H9 (cell line): Measurements from ENCODE around the gene ZDHHC17. TPM values are rescaled to one million over a fixed set of nuclear protein-coding genes. Genes with fewer than 3 reads are reported as not detected.

Experiments
- DNase-seq: peaks from one replicate; pipeline ENCODE4 v3.0.0-alpha.2; 2017
- H2AFZ ChIP-seq: one replicate; pipeline ENCODE4 v1.6.1; 2013; ENCODE audit warnings: mild to moderate bottlenecking, low read length, control low read depth, moderate library complexity
- H2AK5ac ChIP-seq: 2 replicates; pipeline ENCODE4 v1.6.1; 2013; ENCODE audit warnings: low read length, control low read depth, mixed read lengths; ENCODE audit not compliant: insufficient read length
- H2BK120ac ChIP-seq: one replicate; pipeline ENCODE4 v1.6.1; 2013; ENCODE audit warnings: low read depth, mild to moderate bottlenecking, low read length, control low read depth, inconsistent platforms; ENCODE audit not compliant: poor library complexity, severe bottlenecking
- H2BK12ac ChIP-seq: 2 replicates; pipeline ENCODE4 v1.6.1; 2013; ENCODE audit warnings: low read length, control low read depth, mixed read lengths, low read depth; ENCODE audit not compliant: insufficient read length
- H2BK15ac ChIP-seq: 2 replicates; pipeline ENCODE4 v1.6.1; 2013; ENCODE audit warnings: low read depth, low read length, control low read depth
- H2BK20ac ChIP-seq: one replicate; pipeline ENCODE4 v1.6.1; 2013; ENCODE audit warnings: low read depth, mild to moderate bottlenecking, low read length, control low read depth, inconsistent platforms; ENCODE audit not compliant: poor library complexity, severe bottlenecking
- H2BK5ac ChIP-seq: 2 replicates; pipeline ENCODE4 v1.6.1; 2013; ENCODE audit warnings: low read length, control low read depth, mixed read lengths; ENCODE audit not compliant: insufficient read length
- H3K14ac ChIP-seq: 2 replicates; pipeline ENCODE4 v1.6.1; 2013; ENCODE audit warnings: low read length, control low read depth; ENCODE audit not compliant: insufficient read depth
- H3K18ac ChIP-seq: 2 replicates; pipeline ENCODE4 v1.6.1; 2013; ENCODE audit warnings: low read depth, mild to moderate bottlenecking, mixed read lengths, low read length, control low read depth; ENCODE audit not compliant: insufficient read length
- H3K23ac ChIP-seq: 2 replicates; pipeline ENCODE4 v1.6.1; 2013; ENCODE audit warnings: low read length, control low read depth, mixed read lengths, low read depth; ENCODE audit not compliant: insufficient read length
- H3K23me2 ChIP-seq: 2 replicates; pipeline ENCODE4 v1.6.1; 2013; ENCODE audit warnings: low read depth, mild to moderate bottlenecking, mixed read lengths, low read length, control low read depth; ENCODE audit not compliant: insufficient read length, poor library complexity, severe bottlenecking
- H3K27ac ChIP-seq: 2 replicates; pipeline ENCODE4 v1.5.1; 2013; ENCODE audit warnings: low read length, control low read depth, mixed read lengths, low read depth; ENCODE audit not compliant: insufficient read length
- H3K27me3 ChIP-seq: 2 replicates; pipeline ENCODE4 v1.6.1; 2013; ENCODE audit warnings: low read length, control low read depth, inconsistent platforms; ENCODE audit not compliant: insufficient read depth
- H3K4ac ChIP-seq: 2 replicates; pipeline ENCODE4 v1.6.1; 2013; ENCODE audit warnings: low read depth, mild to moderate bottlenecking, control low read depth, inconsistent platforms, low read length, moderate library complexity
- H3K4me1 ChIP-seq: 2 replicates; pipeline ENCODE4 v1.6.1; 2013; ENCODE audit warnings: low read length, control low read depth, inconsistent platforms; ENCODE audit not compliant: insufficient read depth
- H3K4me2 ChIP-seq: 2 replicates; pipeline ENCODE4 v1.6.1; 2013; ENCODE audit warnings: low read length, control low read depth, mixed read lengths; ENCODE audit not compliant: insufficient read length, insufficient read depth
- H3K56ac ChIP-seq: 2 replicates; pipeline ENCODE4 v1.6.1; 2013; ENCODE audit warnings: low read depth, mild to moderate bottlenecking, mixed read lengths, low read length, control low read depth; ENCODE audit not compliant: insufficient read length
- H3K79me1 ChIP-seq: 2 replicates; pipeline ENCODE4 v1.6.1; 2013; ENCODE audit warnings: low read depth, mild to moderate bottlenecking, moderate library complexity, low read length, control low read depth, inconsistent platforms; ENCODE audit not compliant: insufficient read depth, poor library complexity, severe bottlenecking
- H3K79me2 ChIP-seq: 2 replicates; pipeline ENCODE4 v1.6.1; 2013; ENCODE audit warnings: low read length, control low read depth, inconsistent platforms; ENCODE audit not compliant: insufficient read depth
- H3K9ac ChIP-seq: 2 replicates; pipeline ENCODE4 v1.6.1; 2013; ENCODE audit warnings: low read length, control low read depth, mixed read lengths; ENCODE audit not compliant: insufficient read length; ENCODE audit errors: extremely low read depth
- H3K9me3 ChIP-seq: one replicate; pipeline ENCODE4 v1.6.1; 2013; ENCODE audit warnings: low read depth, low read length, inconsistent platforms; ENCODE audit not compliant: control insufficient read depth
- H3T11ph ChIP-seq: one replicate; pipeline ENCODE4 v1.6.1; 2013; ENCODE audit warnings: mild to moderate bottlenecking, low read length, control low read depth, inconsistent platforms
- H4K20me1 ChIP-seq: one replicate; pipeline ENCODE4 v1.6.1; 2013; ENCODE audit not compliant: control insufficient read depth, insufficient read length, insufficient read depth
- H4K5ac ChIP-seq: 2 replicates; pipeline ENCODE4 v1.6.1; 2013; ENCODE audit warnings: low read depth, mild to moderate bottlenecking, mixed read lengths, low read length, control low read depth; ENCODE audit not compliant: insufficient read length
- H4K8ac ChIP-seq: replicated peaks from 2 replicates; pipeline ENCODE4 v1.6.1; 2013; ENCODE audit warnings: low read length, control low read depth, mixed read lengths, low read depth; ENCODE audit not compliant: insufficient read length
- H4K91ac ChIP-seq: 2 replicates; pipeline ENCODE4 v1.6.1; 2013; ENCODE audit warnings: low read depth, mild to moderate bottlenecking, moderate library complexity, mixed read lengths, low read length, control low read depth; ENCODE audit not compliant: insufficient read length
- H3K27ac Mint-ChIP-seq, 3 experiments: 2 replicates in 2 of 3; 3 replicates in 1 of 3; pipeline ENCODE4 v1.8.0; 2020 to 2021; ENCODE audit warnings: mixed read lengths in 3 of 3, mild to moderate bottlenecking in 1 of 3, moderate library complexity in 1 of 3
- H3K27me3 Mint-ChIP-seq: 2 replicates; pipeline ENCODE4 v1.8.0; 2021; ENCODE audit warnings: low read depth, mild to moderate bottlenecking, moderate library complexity, mixed read lengths
- H3K36me3 Mint-ChIP-seq, 3 experiments: 2 replicates in 2 of 3; 3 replicates in 1 of 3; pipeline ENCODE4 v1.8.0; 2020 to 2021; ENCODE audit warnings: low read depth in 3 of 3, mixed read lengths in 3 of 3; ENCODE audit not compliant: insufficient read depth in 1 of 3
- H3K4me1 Mint-ChIP-seq, 2 experiments: 2 replicates each; pipeline ENCODE4 v1.8.0; 2020; ENCODE audit warnings: mixed read lengths in 2 of 2
- H3K4me3 Mint-ChIP-seq, 2 experiments: 2 replicates in 1 of 2; 3 replicates in 1 of 2; pipeline ENCODE4 v1.8.0; 2020 to 2021; ENCODE audit warnings: mild to moderate bottlenecking in 2 of 2, mixed read lengths in 2 of 2, moderate library complexity in 1 of 2
- H3K9me3 Mint-ChIP-seq, 2 experiments: 2 replicates in 1 of 2; 3 replicates in 1 of 2; pipeline ENCODE4 v1.8.0; 2020; ENCODE audit warnings: mild to moderate bottlenecking in 2 of 2, mixed read lengths in 2 of 2, moderate library complexity in 1 of 2
- WGBS: extraction: QIAGEN DNeasy Blood & Tissue Kit; methylation state at CpG from one replicate; pipeline ENCODE4 v1.1.7; 2013; ENCODE audit warnings: missing lambda C conversion rate, low lambda C conversion rate, mixed read lengths; ENCODE audit not compliant: insufficient read length; ENCODE audit errors: extremely low coverage; 5-methylcytosine and 5-hydroxymethylcytosine counted together
- total RNA-seq: library from RNA; stranded (reverse); gene quantifications from 2 replicates; pipeline ENCODE4 v1.2.1, GENCODE V29; 2021
- TF ChIP-seq, protein P1 (sequence below): fragments of 200-600 bp; sonication (generic); conservative IDR thresholded peaks from 3 replicates; pipeline ENCODE4 v1.8.0; 2021; ENCODE audit warnings: antibody characterized with exemption, mild to moderate bottlenecking

ZDHHC17 gene
- total RNA-seq, 1 experiment from 2014 or later, result 32.6 TPM

DNA sequence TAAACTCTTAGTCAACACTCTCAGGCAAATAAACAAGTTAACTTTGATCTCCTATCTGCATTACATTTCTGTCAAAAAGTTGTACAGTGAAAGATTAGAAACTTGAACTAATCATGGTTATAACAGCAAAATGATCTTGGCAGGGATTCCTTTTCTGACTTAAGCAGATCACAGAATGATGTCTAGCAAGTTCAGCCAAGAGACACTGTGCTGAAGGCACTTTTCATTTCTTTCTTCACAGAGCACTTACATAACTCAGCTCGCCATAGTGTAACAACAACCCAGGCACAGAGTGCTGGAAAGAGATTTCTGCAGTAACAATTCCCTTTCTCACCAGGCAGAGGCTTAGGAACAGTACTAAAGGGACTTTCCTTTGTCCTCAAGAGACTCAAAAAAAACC, 134.5 kb downstream of the ZDHHC17 start:
- Histone ChIP-seq H4K91ac (no peak overlapping the region), H2AK5ac (no peak overlapping the region), H3K18ac (no peak overlapping the region), H3K4ac (no peak overlapping the region), H3K23me2 (no peaks in the 10 kb centered on the region), H2BK120ac (no peak overlapping the region), H3K23ac (no peak overlapping the region), H4K8ac (no peak overlapping the region), H3K14ac (no peak overlapping the region), H2AFZ (peak overlapping the region; percentile 5), H2BK15ac (no peak overlapping the region), H3K9ac (no peak overlapping the region), H3K4me2 (no peak overlapping the region), H3K79me1 (no peaks in the 10 kb centered on the region), H3T11ph (no peak overlapping the region), H3K9me3 (no peaks in the 10 kb centered on the region), H4K20me1 (no peaks in the 10 kb centered on the region), H2BK20ac (no peak overlapping the region), H3K79me2 (no peaks in the 10 kb centered on the region), H3K27ac (no peak overlapping the region), H2BK5ac (no peak overlapping the region), H3K4me1 (no peaks in the 10 kb centered on the region), H2BK12ac (no peak overlapping the region), H3K56ac (no peak overlapping the region), H3K27me3 (no peaks in the 10 kb centered on the region), H4K5ac (no peak overlapping the region)
- Mint-ChIP-seq H3K27ac (no peak overlapping the region), H3K36me3 (peaks cover 6 to 16% (median 11%) of the 10 kb centered on the region in 3 experiments; a peak in 6 of 7 replicates), H3K9me3 (peaks cover 15 to 17% of the 10 kb centered on the region in 2 experiments), H3K4me1 (peaks cover 0 to 8% of the 10 kb centered on the region in 2 experiments; a peak in 1 of 4 replicates), H3K4me3 (no peak overlapping the region), H3K27me3 (no peaks in the 10 kb centered on the region)
- DNase-seq, result no peak
- TF ChIP-seq, protein P1, sequence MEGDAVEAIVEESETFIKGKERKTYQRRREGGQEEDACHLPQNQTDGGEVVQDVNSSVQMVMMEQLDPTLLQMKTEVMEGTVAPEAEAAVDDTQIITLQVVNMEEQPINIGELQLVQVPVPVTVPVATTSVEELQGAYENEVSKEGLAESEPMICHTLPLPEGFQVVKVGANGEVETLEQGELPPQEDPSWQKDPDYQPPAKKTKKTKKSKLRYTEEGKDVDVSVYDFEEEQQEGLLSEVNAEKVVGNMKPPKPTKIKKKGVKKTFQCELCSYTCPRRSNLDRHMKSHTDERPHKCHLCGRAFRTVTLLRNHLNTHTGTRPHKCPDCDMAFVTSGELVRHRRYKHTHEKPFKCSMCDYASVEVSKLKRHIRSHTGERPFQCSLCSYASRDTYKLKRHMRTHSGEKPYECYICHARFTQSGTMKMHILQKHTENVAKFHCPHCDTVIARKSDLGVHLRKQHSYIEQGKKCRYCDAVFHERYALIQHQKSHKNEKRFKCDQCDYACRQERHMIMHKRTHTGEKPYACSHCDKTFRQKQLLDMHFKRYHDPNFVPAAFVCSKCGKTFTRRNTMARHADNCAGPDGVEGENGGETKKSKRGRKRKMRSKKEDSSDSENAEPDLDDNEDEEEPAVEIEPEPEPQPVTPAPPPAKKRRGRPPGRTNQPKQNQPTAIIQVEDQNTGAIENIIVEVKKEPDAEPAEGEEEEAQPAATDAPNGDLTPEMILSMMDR, result no peak
- WGBS, result no CpG with 5 or more reads among the region's 1 CpG
